ENCODE measurements around the gene SKIL.

SKIL gene

DNA sequence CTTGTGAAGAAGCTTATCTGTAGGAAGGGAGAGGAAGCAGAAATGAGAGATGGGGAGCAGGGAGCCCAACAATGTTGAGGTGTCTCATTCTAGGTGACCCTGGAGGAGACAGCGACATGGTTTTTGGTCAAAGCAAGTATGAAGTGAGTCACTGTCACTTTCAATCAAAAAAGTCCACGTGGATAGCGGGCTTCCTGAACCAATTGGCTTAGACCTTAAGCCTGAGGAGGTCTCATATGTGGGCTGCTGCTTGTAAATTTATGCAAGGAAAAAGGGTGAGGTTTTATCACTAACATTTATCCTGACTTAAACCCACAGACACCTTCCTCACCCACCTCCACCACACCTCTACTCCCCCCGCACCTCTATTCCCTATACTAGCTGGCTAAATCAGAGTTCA lies 83.9 kb downstream of the SKIL start:
- no peak for DNase-seq

DNA sequence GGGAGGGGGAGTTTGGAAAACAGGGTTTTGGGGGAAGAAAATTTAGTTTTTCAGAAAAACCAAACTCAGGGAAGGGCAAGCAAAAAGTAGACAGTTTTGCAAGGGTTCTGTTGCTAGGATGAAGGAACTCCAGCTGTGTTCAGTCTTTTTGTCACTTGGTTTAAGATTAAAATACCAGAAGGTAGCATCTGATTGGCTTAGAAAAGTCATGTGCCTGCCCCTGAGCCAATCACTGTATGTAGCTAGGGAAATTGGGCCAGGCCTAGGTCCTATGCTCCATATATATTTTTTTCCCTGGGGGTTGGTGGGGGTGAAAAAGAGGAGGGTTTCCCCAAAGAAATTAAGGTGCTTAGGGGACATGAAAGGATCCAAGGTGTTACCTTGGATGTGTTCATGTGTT lies 85.4 kb downstream of the SKIL start:
- DNase-seq: no peak

DNA sequence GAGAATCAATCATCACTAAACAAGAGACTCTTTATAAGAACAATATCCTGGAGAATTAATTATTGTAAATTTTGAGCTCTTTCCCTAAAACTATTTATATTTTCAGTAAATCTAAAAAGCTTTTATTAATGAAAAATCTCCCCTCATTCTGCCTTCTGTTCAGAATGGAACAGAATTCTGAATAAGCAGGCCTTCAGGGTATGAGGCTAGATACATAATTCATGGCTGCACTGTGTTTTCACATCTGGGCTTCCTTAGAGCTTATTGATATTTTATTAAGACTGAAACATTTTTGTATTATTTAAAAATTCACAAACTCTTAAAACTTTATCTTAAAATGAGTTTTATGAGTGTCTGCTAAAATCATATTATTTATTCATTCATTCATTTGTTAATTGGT lies 85.9 kb downstream of the SKIL start:
- no peak for DNase-seq

Measured in NCI-H1417 treated with DMSO at 0.1 percent for 48 hours (cell line).